Colonic mucosa (tissue), 4 donors: ENCODE measurements around the gene ADORA1. TPM values are rescaled to one million over a fixed set of nuclear protein-coding genes. Genes with fewer than 3 reads are reported as not detected.

Experiments used
- DNase-seq: peaks from one replicate; pipeline ENCODE4 v3.0.0-alpha.2; 2020
- H3K27ac ChIP-seq: fragments of 200-600 bp; one replicate; pipeline ENCODE4 v1.8.0; 2021
- H3K27me3 ChIP-seq: fragments of 200-600 bp; one replicate; pipeline ENCODE4 v1.8.0; 2021
- H3K36me3 ChIP-seq: fragments of 200-600 bp; one replicate; pipeline ENCODE4 v1.8.0; 2021
- H3K4me1 ChIP-seq: fragments of 200-600 bp; one replicate; pipeline ENCODE4 v1.8.0; 2021; ENCODE audit warnings: mild to moderate bottlenecking
- H3K4me3 ChIP-seq: fragments of 200-600 bp; one replicate; pipeline ENCODE4 v1.8.0; 2021
- H3K9ac ChIP-seq, 2 donors: one replicate each; pipeline ENCODE4 v1.7.0; 2013; ENCODE audit warnings: control low read depth in 2 of 2, low read depth in 2 of 2, low read length in 2 of 2
- H3K9me3 ChIP-seq: fragments of 200-600 bp; one replicate; pipeline ENCODE4 v1.8.0; 2021
- intact Hi-C: fragments of 100-400 bp; cut with DNase I; formaldehyde crosslinking; loops from one replicate; pipeline ENCODE4 v1.14.1; 2022
- total RNA-seq, 2 donors: library from RNA; stranded (reverse); fragmentation: NEBNext Ultra II Directional in 1 of 2; extraction: Animal tissue kit (Norgen Biotek cat#: 25700) in 1 of 2; gene quantifications; one replicate each; pipeline ENCODE4 v1.2.1, GENCODE V29; 2021
- TF ChIP-seq, protein P1 (sequence below): fragments of 200-600 bp; IDR thresholded peaks from one replicate; pipeline ENCODE4 v1.8.0; 2022; ENCODE audit warnings: antibody characterized with exemption, mild to moderate bottlenecking
- donor health status: healthy.
- donor health status: DM: no; HTN: no; CAD: no.
- donor health status: DM: no; HTN: no; CAD: no.

The ADORA1 gene
- 1 to 10 TPM in 1 of 2 donors, under 1 TPM in 1; 0.42 to 1.6 TPM for total RNA-seq

DNA sequence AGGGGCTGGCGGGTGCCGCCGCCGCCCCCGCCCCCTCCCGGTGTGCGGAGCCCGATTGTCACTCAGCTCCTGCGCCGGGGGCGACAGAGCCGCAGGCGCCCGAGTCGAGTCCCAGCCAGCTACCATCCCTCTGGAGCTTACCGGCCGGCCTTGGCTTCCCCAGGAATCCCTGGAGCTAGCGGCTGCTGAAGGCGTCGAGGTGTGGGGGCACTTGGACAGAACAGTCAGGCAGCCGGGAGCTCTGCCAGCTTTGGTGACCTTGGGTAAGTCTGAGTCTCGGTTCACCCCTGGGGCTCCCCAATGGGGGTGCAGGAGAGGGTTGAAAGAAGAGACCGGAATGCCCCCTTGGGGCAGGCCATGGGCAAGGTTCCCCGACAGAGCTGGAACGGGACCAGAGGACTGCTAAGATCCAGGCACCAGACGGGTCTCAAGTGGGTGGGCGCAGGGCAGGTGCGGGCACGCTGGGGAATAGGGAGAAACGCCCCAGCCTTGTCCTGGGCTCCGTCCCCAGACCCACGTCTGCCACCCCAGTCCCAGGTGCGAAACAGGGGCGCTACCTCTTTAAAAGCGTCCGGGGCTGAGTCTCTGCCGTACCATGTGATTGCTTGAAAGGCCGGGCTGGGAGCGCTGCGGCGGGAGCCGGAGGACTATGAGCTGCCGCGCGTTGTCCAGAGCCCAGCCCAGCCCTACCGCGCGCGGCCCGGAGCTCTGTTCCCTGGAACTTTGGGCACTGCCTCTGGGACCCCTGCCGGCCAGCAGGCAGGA lies at the start of gene ADORA1:
ADORA1 (plus strand) TSS at position 61 of the 765 bp plus-strand sequence. CDS start 1,116 bp downstream, outside the sequence.
- H3K27me3 ChIP-seq = peaks cover 19% of the 10 kb centered on the region
- peak; percentile 65 for DNase-seq
- H3K36me3 ChIP-seq = no peaks in the 10 kb centered on the region
- H3K4me3 ChIP-seq = peak within 1 kb of the TSS; percentile 32
- H3K27ac ChIP-seq = no peak within 1 kb of the TSS
- TF ChIP-seq, protein P1, sequence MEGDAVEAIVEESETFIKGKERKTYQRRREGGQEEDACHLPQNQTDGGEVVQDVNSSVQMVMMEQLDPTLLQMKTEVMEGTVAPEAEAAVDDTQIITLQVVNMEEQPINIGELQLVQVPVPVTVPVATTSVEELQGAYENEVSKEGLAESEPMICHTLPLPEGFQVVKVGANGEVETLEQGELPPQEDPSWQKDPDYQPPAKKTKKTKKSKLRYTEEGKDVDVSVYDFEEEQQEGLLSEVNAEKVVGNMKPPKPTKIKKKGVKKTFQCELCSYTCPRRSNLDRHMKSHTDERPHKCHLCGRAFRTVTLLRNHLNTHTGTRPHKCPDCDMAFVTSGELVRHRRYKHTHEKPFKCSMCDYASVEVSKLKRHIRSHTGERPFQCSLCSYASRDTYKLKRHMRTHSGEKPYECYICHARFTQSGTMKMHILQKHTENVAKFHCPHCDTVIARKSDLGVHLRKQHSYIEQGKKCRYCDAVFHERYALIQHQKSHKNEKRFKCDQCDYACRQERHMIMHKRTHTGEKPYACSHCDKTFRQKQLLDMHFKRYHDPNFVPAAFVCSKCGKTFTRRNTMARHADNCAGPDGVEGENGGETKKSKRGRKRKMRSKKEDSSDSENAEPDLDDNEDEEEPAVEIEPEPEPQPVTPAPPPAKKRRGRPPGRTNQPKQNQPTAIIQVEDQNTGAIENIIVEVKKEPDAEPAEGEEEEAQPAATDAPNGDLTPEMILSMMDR = no peak
- H3K9me3 ChIP-seq = no peaks in the 10 kb centered on the region
- H3K9ac ChIP-seq = peak within 1 kb of the TSS; percentile 19 to 26
- intact Hi-C loops = no loop called here
- H3K4me1 ChIP-seq = no peaks in the 10 kb centered on the region

DNA sequence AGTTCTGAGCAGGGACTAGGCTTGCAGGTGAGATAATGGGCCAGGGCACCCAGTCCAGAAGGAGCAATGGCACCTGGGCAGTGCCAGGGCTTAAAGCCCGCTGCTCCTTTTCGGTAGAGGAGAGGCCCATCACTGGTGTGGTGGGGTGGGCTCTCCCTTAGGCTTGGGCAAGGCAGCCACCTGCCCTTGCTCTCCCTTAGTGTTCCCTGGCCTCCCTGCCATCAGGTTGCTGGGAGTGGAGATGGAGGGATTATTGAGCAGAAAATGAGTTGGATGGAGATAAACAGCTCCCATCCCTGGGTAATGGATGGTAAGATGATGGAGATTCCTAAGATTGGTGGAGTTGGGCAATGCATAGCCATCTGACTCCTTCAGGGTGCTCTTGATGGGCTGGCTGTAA lies 49.6 kb upstream of the ADORA1 start:
- Histone ChIP-seq H3K4me1 (no peaks in the 10 kb centered on the region), H3K9ac (no peak overlapping the region), H3K36me3 (no peaks in the 10 kb centered on the region), H3K27me3 (peaks cover 18% of the 10 kb centered on the region), H3K27ac (no peak overlapping the region), H3K9me3 (no peaks in the 10 kb centered on the region), H3K4me3 (no peak overlapping the region)
- TF ChIP-seq, protein P1 = no peak
- no peak for DNase-seq
- intact Hi-C loops = no loop called here

DNA sequence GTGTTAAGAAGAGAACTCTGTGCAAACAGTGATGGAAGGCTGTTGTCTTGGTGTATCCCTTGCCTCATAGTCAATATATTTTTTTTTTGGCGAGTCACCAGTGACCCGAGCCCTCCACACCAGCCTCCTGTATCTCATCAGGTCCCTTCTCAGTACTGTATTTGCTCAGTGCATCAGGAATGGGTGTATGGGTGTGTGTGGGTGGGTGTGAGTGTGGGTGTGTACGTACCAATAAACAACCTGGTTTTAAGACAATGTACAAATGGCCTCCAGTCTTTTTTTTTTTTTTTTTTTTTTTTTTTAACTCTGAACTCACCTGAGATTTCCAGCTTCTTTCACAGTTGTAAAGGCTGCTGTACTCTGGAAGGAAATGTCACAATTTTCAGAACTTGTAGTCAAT lies 49.0 kb upstream of the ADORA1 start:
- H3K36me3 ChIP-seq = no peaks in the 10 kb centered on the region
- intact Hi-C loops = no loop called here
- TF ChIP-seq, protein P1 = no peak
- no peak overlapping the region for H3K4me3 ChIP-seq
- no peaks in the 10 kb centered on the region for H3K4me1 ChIP-seq
- H3K27ac ChIP-seq = no peak overlapping the region
- H3K27me3 ChIP-seq = peaks cover 18% of the 10 kb centered on the region
- no peak overlapping the region for H3K9ac ChIP-seq
- no peak for DNase-seq
- H3K9me3 ChIP-seq = no peaks in the 10 kb centered on the region

DNA sequence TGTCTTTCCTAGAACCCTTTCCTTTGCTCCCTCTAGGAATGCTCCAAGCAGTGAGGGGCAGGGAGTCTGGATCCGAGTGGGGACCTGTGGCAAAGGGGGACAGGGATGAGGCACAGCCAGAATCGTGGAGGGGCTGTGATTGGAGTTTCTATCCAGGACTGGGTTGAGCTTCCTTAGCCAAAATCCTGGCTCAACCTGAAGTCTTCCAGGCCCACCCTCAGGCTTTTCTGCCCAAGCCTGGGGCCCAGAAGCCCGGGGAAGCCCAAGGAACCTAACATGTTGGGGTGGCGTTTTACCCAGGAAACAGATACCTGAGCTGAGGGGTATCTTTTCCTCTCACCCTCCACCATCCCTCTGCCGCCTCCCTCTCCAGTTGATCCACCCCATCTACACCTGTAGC lies 47.1 kb upstream of the ADORA1 start:
- TF ChIP-seq, protein P1 = no peak
- peaks cover 8% of the 10 kb centered on the region for H3K27me3 ChIP-seq
- no peak for DNase-seq

DNA sequence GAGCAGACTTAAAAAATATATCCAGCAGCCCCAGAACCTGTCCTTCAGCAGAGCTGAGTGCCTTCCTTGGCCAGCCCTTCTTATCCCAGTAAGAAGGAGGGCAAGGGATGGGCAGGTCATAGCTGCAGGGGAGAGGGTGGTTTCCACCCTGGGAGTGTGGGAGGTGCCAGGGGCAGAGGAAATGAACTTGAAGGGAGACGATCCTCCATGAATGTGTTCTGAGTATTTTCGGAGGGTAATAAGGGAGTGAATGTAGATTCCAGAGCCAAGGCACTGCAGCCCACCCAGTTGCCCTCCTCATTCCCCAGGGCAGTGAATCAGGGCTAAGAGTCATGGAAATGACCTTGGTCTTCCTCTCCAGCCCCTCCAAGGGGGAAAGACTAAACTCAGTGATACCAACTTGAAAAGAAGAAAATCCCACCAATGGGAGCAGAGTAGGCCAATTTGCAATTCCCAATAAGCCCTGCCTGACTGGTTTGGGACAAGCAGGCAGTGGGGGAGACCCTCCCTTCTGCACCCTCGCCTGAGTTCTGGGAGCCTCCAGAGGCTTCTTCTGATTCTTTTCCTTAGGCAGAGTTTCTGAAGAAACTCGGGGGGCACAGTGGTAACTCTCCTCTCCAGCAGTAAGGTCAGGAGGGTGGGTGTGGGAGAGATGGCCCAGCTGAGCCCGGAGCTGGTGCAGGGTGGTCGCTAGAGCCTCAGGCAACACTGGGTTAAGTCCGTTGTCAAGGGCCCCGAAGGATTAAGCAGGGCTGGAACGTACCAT lies 45.9 kb upstream of the ADORA1 start:
- intact Hi-C loops = no loop called here
- Histone ChIP-seq H3K36me3 (no peaks in the 10 kb centered on the region), H3K4me1 (no peaks in the 10 kb centered on the region), H3K27me3 (no peaks in the 10 kb centered on the region), H3K4me3 (no peak overlapping the region), H3K9ac (no peak overlapping the region), H3K9me3 (no peaks in the 10 kb centered on the region), H3K27ac (no peak overlapping the region)
- TF ChIP-seq, protein P1 = no peak
- DNase-seq = no peak

More for the DNA sequence above, 47.1 kb upstream of the ADORA1 start:
- no peaks in the 10 kb centered on the region for H3K9me3 ChIP-seq
- intact Hi-C loops = no loop called here
- no peaks in the 10 kb centered on the region for H3K36me3 ChIP-seq
- H3K4me1 ChIP-seq = no peaks in the 10 kb centered on the region
- no peak overlapping the region for H3K27ac ChIP-seq
- H3K9ac ChIP-seq = no peak overlapping the region
- no peak overlapping the region for H3K4me3 ChIP-seq
